ENCODE data around the gene KCNK7. TPM values are rescaled to one million over a fixed set of nuclear protein-coding genes. Genes with fewer than 3 reads are reported as not detected.

Gene KCNK7
- total RNA-seq, 1 experiment from 2014 or later, result 1.8 TPM

DNA sequence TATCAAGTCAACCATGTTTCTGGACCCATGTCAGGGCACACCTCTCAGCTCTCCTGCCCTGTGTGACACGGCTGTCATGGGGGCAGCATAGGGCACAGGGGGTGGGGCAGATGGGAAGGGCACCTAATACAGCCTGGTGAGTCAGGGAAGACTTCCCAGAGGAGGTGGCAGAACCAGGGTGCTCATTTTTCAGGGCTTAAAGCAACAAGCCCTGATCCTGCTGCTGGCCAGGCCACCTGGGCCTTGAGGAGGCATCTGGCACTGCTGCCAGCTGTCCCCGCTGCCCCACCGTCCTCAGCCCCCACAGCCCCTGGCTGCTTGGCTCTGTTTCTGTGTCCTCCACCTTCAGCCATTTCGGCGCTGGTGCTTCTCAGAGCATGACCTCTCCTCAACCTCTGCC, 14.1 kb upstream of the KCNK7 start:
- Mint-ChIP-seq H3K36me3 (ENCODE audit: insufficient read depth in 1 of 3, low read depth in 3 of 3) (peaks cover 10 to 46% (median 45%) of the 10 kb centered on the region in 3 experiments; a peak in 6 of 7 replicates), H3K4me1 (peaks cover 16 to 33% of the 10 kb centered on the region in 2 experiments), H3K9me3 (no peaks in the 10 kb centered on the region), H3K4me3 (no peak overlapping the region), H3K27ac (no peak overlapping the region), H3K27me3 (ENCODE audit: low read depth) (no peaks in the 10 kb centered on the region; the same call in 1 of the 2 replicates)
- Histone ChIP-seq H3K27me3 (ENCODE audit: insufficient read depth, low read length) (no peaks in the 10 kb centered on the region), H3K4ac (ENCODE audit: low read depth, low read length) (no peak overlapping the region), H2BK15ac (ENCODE audit: low read depth, low read length) (no peak overlapping the region), H3K9me3 (ENCODE audit: control insufficient read depth, low read depth, low read length) (no peaks in the 10 kb centered on the region), H4K91ac (ENCODE audit: insufficient read length, low read depth, low read length) (no peak overlapping the region), H4K20me1 (ENCODE audit: control insufficient read depth, insufficient read depth, insufficient read length) (no peaks in the 10 kb centered on the region), H3K23ac (ENCODE audit: insufficient read length, low read depth, low read length) (no peak overlapping the region), H2AFZ (ENCODE audit: low read length) (no peak overlapping the region), H2BK120ac (ENCODE audit: low read depth, low read length, poor library complexity, severe bottlenecking) (no peak overlapping the region), H3K56ac (ENCODE audit: insufficient read length, low read depth, low read length) (no peak overlapping the region), H2BK5ac (ENCODE audit: insufficient read length, low read length) (no peak overlapping the region), H3K18ac (ENCODE audit: insufficient read length, low read depth, low read length) (no peak overlapping the region), H3K23me2 (ENCODE audit: insufficient read length, low read depth, low read length, poor library complexity, severe bottlenecking) (peaks cover 16% of the 10 kb centered on the region), H3K4me2 (ENCODE audit: insufficient read depth, insufficient read length, low read length) (no peak overlapping the region), H4K8ac (replicated peaks; ENCODE audit: insufficient read length, low read depth, low read length) (no peak overlapping the region), H2BK12ac (ENCODE audit: insufficient read length, low read depth, low read length) (no peak overlapping the region), H3K14ac (ENCODE audit: insufficient read depth, low read length) (no peak overlapping the region), H3K79me1 (ENCODE audit: insufficient read depth, low read depth, low read length, poor library complexity, severe bottlenecking) (peaks cover 3% of the 10 kb centered on the region), H4K5ac (ENCODE audit: insufficient read length, low read depth, low read length) (no peak overlapping the region), H3K9ac (ENCODE audit: extremely low read depth, insufficient read length, low read length) (no peak overlapping the region), H2BK20ac (ENCODE audit: low read depth, low read length, poor library complexity, severe bottlenecking) (no peak overlapping the region), H3K4me1 (ENCODE audit: insufficient read depth, low read length) (no peaks in the 10 kb centered on the region; the same call in 1 of the 2 replicates), H3K27ac (ENCODE audit: insufficient read length, low read depth, low read length) (no peak overlapping the region), H3T11ph (ENCODE audit: low read length) (no peak overlapping the region), H3K79me2 (ENCODE audit: insufficient read depth, low read length) (no peaks in the 10 kb centered on the region; the same call in 1 of the 2 replicates), H2AK5ac (ENCODE audit: insufficient read length, low read length) (no peak overlapping the region)
- no peak for DNase-seq
- TF ChIP-seq, protein P1, sequence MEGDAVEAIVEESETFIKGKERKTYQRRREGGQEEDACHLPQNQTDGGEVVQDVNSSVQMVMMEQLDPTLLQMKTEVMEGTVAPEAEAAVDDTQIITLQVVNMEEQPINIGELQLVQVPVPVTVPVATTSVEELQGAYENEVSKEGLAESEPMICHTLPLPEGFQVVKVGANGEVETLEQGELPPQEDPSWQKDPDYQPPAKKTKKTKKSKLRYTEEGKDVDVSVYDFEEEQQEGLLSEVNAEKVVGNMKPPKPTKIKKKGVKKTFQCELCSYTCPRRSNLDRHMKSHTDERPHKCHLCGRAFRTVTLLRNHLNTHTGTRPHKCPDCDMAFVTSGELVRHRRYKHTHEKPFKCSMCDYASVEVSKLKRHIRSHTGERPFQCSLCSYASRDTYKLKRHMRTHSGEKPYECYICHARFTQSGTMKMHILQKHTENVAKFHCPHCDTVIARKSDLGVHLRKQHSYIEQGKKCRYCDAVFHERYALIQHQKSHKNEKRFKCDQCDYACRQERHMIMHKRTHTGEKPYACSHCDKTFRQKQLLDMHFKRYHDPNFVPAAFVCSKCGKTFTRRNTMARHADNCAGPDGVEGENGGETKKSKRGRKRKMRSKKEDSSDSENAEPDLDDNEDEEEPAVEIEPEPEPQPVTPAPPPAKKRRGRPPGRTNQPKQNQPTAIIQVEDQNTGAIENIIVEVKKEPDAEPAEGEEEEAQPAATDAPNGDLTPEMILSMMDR (conservative IDR thresholded peaks at IDR 0.05), result no peak
- no CpG with 5 or more reads among the region's 5 CpGs for WGBS (ENCODE audit: extremely low coverage, insufficient read length, low lambda C conversion rate)
